H1 (cell line): ENCODE data around the gene ZNF423. TPM values are rescaled to one million over a fixed set of nuclear protein-coding genes. Genes with fewer than 3 reads are reported as not detected.

Experiments
- EZH2 ChIP-seq: fragments of 200-600 bp; sonication (generic); IDR thresholded peaks from 2 replicates; pipeline ENCODE4 v1.7.1; 2012; ENCODE audit warnings: low read depth, mild to moderate bottlenecking, moderate library complexity, low read length, inconsistent platforms; ENCODE audit not compliant: severe bottlenecking
- SIRT6 ChIP-seq: IDR thresholded peaks from one replicate; pipeline ENCODE4 v1.7.1; 2012; ENCODE audit warnings: low read length, inconsistent platforms
- polyA plus RNA-seq, 7 experiments: library from polyadenylated mRNA; depleted of rRNA in 3 of 7; stranded (reverse) in 5 of 7; unstranded in 2 of 7; fragments of >200 nt in 5 of 7; fragments of 200-250 nt in 2 of 7; gene quantifications; 1 replicate in 5 of 7; 2 replicates in 1 of 7; 4 replicates in 1 of 7; pipeline versions ENCODE4 v1.2.1 to v1.2.3, GENCODE V29; 2011 to 2013; ENCODE audit warnings: missing spikeins in 2 of 7, mixed read lengths in 2 of 7
- total RNA-seq: library from RNA; stranded (reverse); fragmentation: NEBNext Ultra II Directional; extraction: Animal tissue kit (Norgen Biotek cat#: 25700); gene quantifications from 2 replicates; pipeline ENCODE4 v1.2.1, GENCODE V29; 2021
- TF ChIP-seq, protein P1 (sequence below): fragments of 300-600 bp; sonication (generic); IDR thresholded peaks from 2 replicates; pipeline ENCODE4 v1.7.1; 2012; ENCODE audit warnings: low read length, moderate library complexity, mild to moderate bottlenecking, inconsistent platforms; ENCODE audit not compliant: insufficient replicate concordance

ZNF423 gene
- total and polyA plus RNA-seq, 2 of the 8 experiments (the other 6 are each of a cell fraction or from before 2014, with no cell fraction given): 38.2 to 52.3 TPM

- TF ChIP-seq, protein P1, sequence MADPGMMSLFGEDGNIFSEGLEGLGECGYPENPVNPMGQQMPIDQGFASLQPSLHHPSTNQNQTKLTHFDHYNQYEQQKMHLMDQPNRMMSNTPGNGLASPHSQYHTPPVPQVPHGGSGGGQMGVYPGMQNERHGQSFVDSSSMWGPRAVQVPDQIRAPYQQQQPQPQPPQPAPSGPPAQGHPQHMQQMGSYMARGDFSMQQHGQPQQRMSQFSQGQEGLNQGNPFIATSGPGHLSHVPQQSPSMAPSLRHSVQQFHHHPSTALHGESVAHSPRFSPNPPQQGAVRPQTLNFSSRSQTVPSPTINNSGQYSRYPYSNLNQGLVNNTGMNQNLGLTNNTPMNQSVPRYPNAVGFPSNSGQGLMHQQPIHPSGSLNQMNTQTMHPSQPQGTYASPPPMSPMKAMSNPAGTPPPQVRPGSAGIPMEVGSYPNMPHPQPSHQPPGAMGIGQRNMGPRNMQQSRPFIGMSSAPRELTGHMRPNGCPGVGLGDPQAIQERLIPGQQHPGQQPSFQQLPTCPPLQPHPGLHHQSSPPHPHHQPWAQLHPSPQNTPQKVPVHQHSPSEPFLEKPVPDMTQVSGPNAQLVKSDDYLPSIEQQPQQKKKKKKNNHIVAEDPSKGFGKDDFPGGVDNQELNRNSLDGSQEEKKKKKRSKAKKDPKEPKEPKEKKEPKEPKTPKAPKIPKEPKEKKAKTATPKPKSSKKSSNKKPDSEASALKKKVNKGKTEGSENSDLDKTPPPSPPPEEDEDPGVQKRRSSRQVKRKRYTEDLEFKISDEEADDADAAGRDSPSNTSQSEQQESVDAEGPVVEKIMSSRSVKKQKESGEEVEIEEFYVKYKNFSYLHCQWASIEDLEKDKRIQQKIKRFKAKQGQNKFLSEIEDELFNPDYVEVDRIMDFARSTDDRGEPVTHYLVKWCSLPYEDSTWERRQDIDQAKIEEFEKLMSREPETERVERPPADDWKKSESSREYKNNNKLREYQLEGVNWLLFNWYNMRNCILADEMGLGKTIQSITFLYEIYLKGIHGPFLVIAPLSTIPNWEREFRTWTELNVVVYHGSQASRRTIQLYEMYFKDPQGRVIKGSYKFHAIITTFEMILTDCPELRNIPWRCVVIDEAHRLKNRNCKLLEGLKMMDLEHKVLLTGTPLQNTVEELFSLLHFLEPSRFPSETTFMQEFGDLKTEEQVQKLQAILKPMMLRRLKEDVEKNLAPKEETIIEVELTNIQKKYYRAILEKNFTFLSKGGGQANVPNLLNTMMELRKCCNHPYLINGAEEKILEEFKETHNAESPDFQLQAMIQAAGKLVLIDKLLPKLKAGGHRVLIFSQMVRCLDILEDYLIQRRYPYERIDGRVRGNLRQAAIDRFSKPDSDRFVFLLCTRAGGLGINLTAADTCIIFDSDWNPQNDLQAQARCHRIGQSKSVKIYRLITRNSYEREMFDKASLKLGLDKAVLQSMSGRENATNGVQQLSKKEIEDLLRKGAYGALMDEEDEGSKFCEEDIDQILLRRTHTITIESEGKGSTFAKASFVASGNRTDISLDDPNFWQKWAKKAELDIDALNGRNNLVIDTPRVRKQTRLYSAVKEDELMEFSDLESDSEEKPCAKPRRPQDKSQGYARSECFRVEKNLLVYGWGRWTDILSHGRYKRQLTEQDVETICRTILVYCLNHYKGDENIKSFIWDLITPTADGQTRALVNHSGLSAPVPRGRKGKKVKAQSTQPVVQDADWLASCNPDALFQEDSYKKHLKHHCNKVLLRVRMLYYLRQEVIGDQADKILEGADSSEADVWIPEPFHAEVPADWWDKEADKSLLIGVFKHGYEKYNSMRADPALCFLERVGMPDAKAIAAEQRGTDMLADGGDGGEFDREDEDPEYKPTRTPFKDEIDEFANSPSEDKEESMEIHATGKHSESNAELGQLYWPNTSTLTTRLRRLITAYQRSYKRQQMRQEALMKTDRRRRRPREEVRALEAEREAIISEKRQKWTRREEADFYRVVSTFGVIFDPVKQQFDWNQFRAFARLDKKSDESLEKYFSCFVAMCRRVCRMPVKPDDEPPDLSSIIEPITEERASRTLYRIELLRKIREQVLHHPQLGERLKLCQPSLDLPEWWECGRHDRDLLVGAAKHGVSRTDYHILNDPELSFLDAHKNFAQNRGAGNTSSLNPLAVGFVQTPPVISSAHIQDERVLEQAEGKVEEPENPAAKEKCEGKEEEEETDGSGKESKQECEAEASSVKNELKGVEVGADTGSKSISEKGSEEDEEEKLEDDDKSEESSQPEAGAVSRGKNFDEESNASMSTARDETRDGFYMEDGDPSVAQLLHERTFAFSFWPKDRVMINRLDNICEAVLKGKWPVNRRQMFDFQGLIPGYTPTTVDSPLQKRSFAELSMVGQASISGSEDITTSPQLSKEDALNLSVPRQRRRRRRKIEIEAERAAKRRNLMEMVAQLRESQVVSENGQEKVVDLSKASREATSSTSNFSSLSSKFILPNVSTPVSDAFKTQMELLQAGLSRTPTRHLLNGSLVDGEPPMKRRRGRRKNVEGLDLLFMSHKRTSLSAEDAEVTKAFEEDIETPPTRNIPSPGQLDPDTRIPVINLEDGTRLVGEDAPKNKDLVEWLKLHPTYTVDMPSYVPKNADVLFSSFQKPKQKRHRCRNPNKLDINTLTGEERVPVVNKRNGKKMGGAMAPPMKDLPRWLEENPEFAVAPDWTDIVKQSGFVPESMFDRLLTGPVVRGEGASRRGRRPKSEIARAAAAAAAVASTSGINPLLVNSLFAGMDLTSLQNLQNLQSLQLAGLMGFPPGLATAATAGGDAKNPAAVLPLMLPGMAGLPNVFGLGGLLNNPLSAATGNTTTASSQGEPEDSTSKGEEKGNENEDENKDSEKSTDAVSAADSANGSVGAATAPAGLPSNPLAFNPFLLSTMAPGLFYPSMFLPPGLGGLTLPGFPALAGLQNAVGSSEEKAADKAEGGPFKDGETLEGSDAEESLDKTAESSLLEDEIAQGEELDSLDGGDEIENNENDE: no peak
- TF ChIP-seq EZH2: no peak
- TF ChIP-seq SIRT6: no peak
Measured at GRCh38 chr16:49623501-49624266, 232.2 kb downstream of the ZNF423 start (continued).
